Activated T-cell treated with anti-CD3 and anti-CD28 coated beads, Interleukin-2, amount 50 U/mL, for 72 hours (primary cell): ENCODE data around the gene KL. TPM values are rescaled to one million over a fixed set of nuclear protein-coding genes. Genes with fewer than 3 reads are reported as not detected.

Source experiments
- ATAC-seq, 2 donors: fragments of 150-1000 bp; cut with Tn5 transposase; replicated peaks in 1 of 2; 2 replicates each; pipeline ENCODE4 v1.10.0; 2021; ENCODE audit warnings: moderate library complexity in 2 of 2, mild to moderate bottlenecking in 1 of 2
- DNase-seq, 2 donors: peaks; one replicate each; pipeline ENCODE4 v3.0.0; 2021 to 2022; ENCODE audit warnings: mixed read lengths in 1 of 2
- H3K27ac Mint-ChIP-seq: one replicate; pipeline ENCODE4 v1.8.0; 2022; ENCODE audit warnings: mild to moderate bottlenecking, moderate library complexity, mixed read lengths
- H3K27me3 Mint-ChIP-seq: one replicate; pipeline ENCODE4 v1.8.0; 2022; ENCODE audit warnings: low read depth, mixed read lengths
- H3K36me3 Mint-ChIP-seq, 2 donors: one replicate each; pipeline ENCODE4 v1.8.0; 2022; ENCODE audit warnings: mixed read lengths in 2 of 2, mild to moderate bottlenecking in 1 of 2; ENCODE audit not compliant: insufficient read depth in 2 of 2
- H3K4me1 Mint-ChIP-seq: one replicate; pipeline ENCODE4 v1.8.0; 2022; ENCODE audit warnings: low read depth, mixed read lengths
- H3K4me3 Mint-ChIP-seq, 2 donors: one replicate each; pipeline ENCODE4 v1.8.0; 2022; ENCODE audit warnings: mild to moderate bottlenecking in 2 of 2, mixed read lengths in 2 of 2, moderate library complexity in 2 of 2
- H3K9me3 Mint-ChIP-seq, 2 donors: one replicate each; pipeline ENCODE4 v1.8.0; 2022; ENCODE audit warnings: mixed read lengths in 2 of 2
- total RNA-seq, 2 donors: library from RNA; stranded (reverse); gene quantifications; one replicate each; pipeline ENCODE4 v1.2.3, GENCODE V29; 2022

Gene KL
- total RNA-seq, 2 donors from 2014 or later, result 0.69 to 0.99 TPM

GRCh38 chr13:33105387-33106005 lies 89.3 kb downstream of the KL start:
- ATAC-seq (no peak), DNase-seq (no peak)
- H3K9me3 Mint-ChIP-seq, result peaks cover 1% of the 10 kb centered on the region in 2 donors
- no peak overlapping the region for H3K27ac Mint-ChIP-seq
- H3K4me3 Mint-ChIP-seq, result no peak overlapping the region
- H3K27me3 Mint-ChIP-seq, result peaks cover 22% of the 10 kb centered on the region
- no peaks in the 10 kb centered on the region for H3K36me3 Mint-ChIP-seq
- H3K4me1 Mint-ChIP-seq, result no peaks in the 10 kb centered on the region

GRCh38 chr13:33106656-33107360 lies 90.6 kb downstream of the KL start:
- H3K27me3 Mint-ChIP-seq, result peaks cover 22% of the 10 kb centered on the region

GRCh38 chr13:33107361-33107760 lies 91.1 kb downstream of the KL start:
- Mint-ChIP-seq H3K27ac (no peak overlapping the region), H3K27me3 (peaks cover 25% of the 10 kb centered on the region), H3K4me3 (no peak overlapping the region), H3K36me3 (no peaks in the 10 kb centered on the region), H3K9me3 (no peaks in the 10 kb centered on the region), H3K4me1 (no peaks in the 10 kb centered on the region)
- no peak for ATAC-seq
- DNase-seq, result no peak

More at GRCh38 chr13:33106656-33107360, 90.6 kb downstream of the KL start:
- Mint-ChIP-seq H3K9me3 (no peaks in the 10 kb centered on the region), H3K4me3 (no peak overlapping the region), H3K36me3 (no peaks in the 10 kb centered on the region), H3K27ac (no peak overlapping the region), H3K4me1 (no peaks in the 10 kb centered on the region)
- ATAC-seq (no peak), DNase-seq (no peak)

- no peak for DNase-seq
- no peak overlapping the region for H3K4me3 Mint-ChIP-seq
- H3K27ac Mint-ChIP-seq, result no peak overlapping the region
- no peak for ATAC-seq
- peaks cover 29% of the 10 kb centered on the region for H3K27me3 Mint-ChIP-seq
- H3K4me1 Mint-ChIP-seq, result no peaks in the 10 kb centered on the region
- no peaks in the 10 kb centered on the region for H3K9me3 Mint-ChIP-seq
- H3K36me3 Mint-ChIP-seq, result no peaks in the 10 kb centered on the region
These were observed 92.4 kb downstream of the KL start for GRCh38 chr13:33108620-33109019.

GRCh38 chr13:33109271-33109697 lies 93.1 kb downstream of the KL start:
- Mint-ChIP-seq H3K27me3 (peaks cover 29% of the 10 kb centered on the region), H3K27ac (no peak overlapping the region), H3K4me3 (no peak overlapping the region), H3K9me3 (no peaks in the 10 kb centered on the region), H3K36me3 (no peaks in the 10 kb centered on the region), H3K4me1 (no peaks in the 10 kb centered on the region)
- ATAC-seq (no peak), DNase-seq (no peak)

GRCh38 chr13:33109801-33110200 lies 93.6 kb downstream of the KL start:
- no peak for DNase-seq

GRCh38 chr13:33110386-33110712 lies 94.1 kb downstream of the KL start:
- no peak overlapping the region for H3K27ac Mint-ChIP-seq
- DNase-seq (no peak), ATAC-seq (no peak)
- peaks cover 34% of the 10 kb centered on the region for H3K27me3 Mint-ChIP-seq
- H3K4me1 Mint-ChIP-seq, result no peaks in the 10 kb centered on the region
- H3K36me3 Mint-ChIP-seq, result no peaks in the 10 kb centered on the region
- H3K4me3 Mint-ChIP-seq, result no peak overlapping the region
- no peaks in the 10 kb centered on the region for H3K9me3 Mint-ChIP-seq

More at GRCh38 chr13:33109801-33110200, 93.6 kb downstream of the KL start:
- Mint-ChIP-seq H3K4me3 (no peak overlapping the region), H3K4me1 (no peaks in the 10 kb centered on the region), H3K27me3 (peaks cover 29% of the 10 kb centered on the region), H3K9me3 (no peaks in the 10 kb centered on the region), H3K27ac (no peak overlapping the region), H3K36me3 (no peaks in the 10 kb centered on the region)
- ATAC-seq, result no peak

- no peaks in the 10 kb centered on the region for H3K4me1 Mint-ChIP-seq
- ATAC-seq, result no peak
- no peaks in the 10 kb centered on the region for H3K36me3 Mint-ChIP-seq
- H3K27ac Mint-ChIP-seq, result no peak overlapping the region
- no peak for DNase-seq
- no peak overlapping the region for H3K4me3 Mint-ChIP-seq
- no peaks in the 10 kb centered on the region for H3K9me3 Mint-ChIP-seq
- peaks cover 32% of the 10 kb centered on the region for H3K27me3 Mint-ChIP-seq
These were observed 94.6 kb downstream of the KL start for GRCh38 chr13:33110713-33111413.

GRCh38 chr13:33111414-33112110 lies 95.3 kb downstream of the KL start:
- no peak for DNase-seq

GRCh38 chr13:33112766-33113165 lies 96.5 kb downstream of the KL start:
- Mint-ChIP-seq H3K27ac (no peak overlapping the region), H3K4me1 (no peaks in the 10 kb centered on the region), H3K36me3 (no peaks in the 10 kb centered on the region), H3K4me3 (no peak overlapping the region), H3K27me3 (peaks cover 30% of the 10 kb centered on the region), H3K9me3 (no peaks in the 10 kb centered on the region)
- no peak for ATAC-seq
- no peak for DNase-seq

More at GRCh38 chr13:33111414-33112110, 95.3 kb downstream of the KL start:
- Mint-ChIP-seq H3K4me1 (no peaks in the 10 kb centered on the region), H3K27ac (no peak overlapping the region), H3K36me3 (no peaks in the 10 kb centered on the region), H3K27me3 (peaks cover 31% of the 10 kb centered on the region), H3K9me3 (no peaks in the 10 kb centered on the region), H3K4me3 (no peak overlapping the region)
- ATAC-seq, result no peak

- H3K4me3 Mint-ChIP-seq, result no peak overlapping the region
- H3K27ac Mint-ChIP-seq, result no peak overlapping the region
- DNase-seq (no peak), ATAC-seq (no peak)
- peaks cover 22% of the 10 kb centered on the region for H3K27me3 Mint-ChIP-seq
- H3K4me1 Mint-ChIP-seq, result no peaks in the 10 kb centered on the region
- no peaks in the 10 kb centered on the region for H3K9me3 Mint-ChIP-seq
- H3K36me3 Mint-ChIP-seq, result no peaks in the 10 kb centered on the region
These were observed 97.9 kb downstream of the KL start for GRCh38 chr13:33114146-33114545.

GRCh38 chr13:33115274-33115673 lies 99.1 kb downstream of the KL start:
- Mint-ChIP-seq H3K36me3 (no peaks in the 10 kb centered on the region), H3K4me3 (no peak overlapping the region), H3K27ac (no peak overlapping the region), H3K9me3 (no peaks in the 10 kb centered on the region), H3K4me1 (no peaks in the 10 kb centered on the region), H3K27me3 (peaks cover 22% of the 10 kb centered on the region)
- DNase-seq (no peak), ATAC-seq (no peak)
